Fibroblast of skin of left biceps (primary cell): ENCODE measurements around the gene HYOU1.
A peak's percentile ranks its signal among the peaks of the same experiment; 100 is the strongest.
"Not testable (repeated sequence)": the region's sequence is repeated elsewhere in the genome, so short reads cannot be mapped to it uniquely, and the experiment has no call there.

Source experiments
- DNase-seq, 2 experiments: peaks; one replicate each; pipeline ENCODE4 v3.0.0-alpha.2; 2013; ENCODE audit warnings: low read depth in 2 of 2

Gene HYOU1

GRCh38 chr11:119057000-119057769 is at the start of gene HYOU1:
Gene HYOU1, minus strand, starts transcription at chr11:119057205. Its CDS starts 1,045 bp downstream, at chr11:119056160.
- peak; percentile 85 to 88 for DNase-seq

DNA sequence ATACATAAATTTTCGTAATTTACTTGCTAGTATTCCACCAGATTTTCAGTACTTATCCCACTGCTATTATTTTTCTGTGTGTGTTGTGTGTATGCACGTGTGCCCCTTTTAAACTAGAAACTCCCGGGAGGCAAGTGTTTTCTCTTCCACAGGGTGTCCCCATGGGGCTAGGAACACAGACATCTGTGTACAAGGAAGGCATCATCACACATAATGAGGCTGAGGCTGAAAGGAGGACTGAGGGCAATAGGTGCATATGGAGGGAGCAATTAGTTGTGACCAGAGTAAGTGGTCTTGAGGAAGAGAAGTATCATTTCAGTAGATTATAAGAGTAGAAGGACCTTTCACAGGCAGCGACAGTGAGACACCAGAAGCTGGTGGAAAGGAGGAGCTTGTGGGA is 46.8 kb upstream of the HYOU1 start:
- DNase-seq: no peak

DNA sequence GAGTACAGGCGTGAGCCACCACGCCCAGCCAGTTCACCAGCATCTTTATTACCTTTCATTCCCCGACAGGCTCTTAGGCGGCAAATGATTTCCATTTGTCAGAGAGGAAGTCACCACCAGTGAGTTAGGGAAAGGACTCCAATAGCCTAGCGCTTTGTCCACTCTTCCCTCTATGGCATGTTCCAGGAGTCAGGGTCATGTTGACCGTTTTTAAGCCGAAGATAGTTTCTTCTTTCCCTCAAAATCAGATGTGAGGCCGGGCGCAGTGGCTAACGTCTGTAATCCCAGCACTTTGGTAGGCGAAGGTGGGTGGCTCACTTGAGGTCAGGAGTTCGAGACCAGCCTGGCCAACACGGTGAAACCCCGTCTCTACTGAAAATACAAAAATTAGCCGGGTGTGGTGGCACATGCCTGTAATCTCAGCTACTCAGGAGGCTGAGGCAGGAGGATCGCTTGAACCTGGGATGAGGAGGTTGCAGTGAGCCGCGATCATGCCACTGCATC is 46.2 kb upstream of the HYOU1 start:
- not testable (repeated sequence) for DNase-seq

DNA sequence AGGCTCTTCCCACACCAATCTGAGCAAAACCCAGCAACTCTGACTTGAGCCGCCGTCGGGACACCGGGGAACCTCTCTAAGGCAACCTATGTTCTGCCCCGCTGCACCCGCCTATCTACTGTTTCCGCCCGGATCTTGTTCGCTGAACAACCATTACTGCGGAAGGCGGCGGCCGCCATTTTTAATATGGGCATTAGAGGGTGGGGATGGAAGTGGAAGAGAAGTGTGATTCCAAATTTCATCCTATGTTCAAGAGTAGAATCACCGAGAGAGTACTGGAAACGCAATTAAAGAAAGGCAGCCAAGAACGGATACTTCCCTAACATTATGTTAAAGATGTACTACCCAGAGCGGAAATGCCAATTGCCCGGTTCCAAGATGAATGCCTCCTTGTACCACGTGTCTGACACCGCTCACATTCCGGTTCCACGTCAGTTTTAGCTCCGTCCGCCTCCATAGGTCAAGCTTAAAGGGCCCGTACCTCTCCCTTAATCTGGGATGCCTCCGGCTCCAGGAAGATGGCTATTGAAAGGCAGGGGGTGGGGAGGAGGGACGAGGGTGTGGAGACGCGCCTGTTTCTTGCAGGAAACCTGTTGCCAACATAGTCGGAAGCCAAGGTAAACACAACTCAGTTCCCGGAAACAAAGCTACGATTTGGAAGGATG is 44.9 kb upstream of the HYOU1 start, which contains the start of gene DPAGT1:
DPAGT1 (minus strand) TSS at position 95 of the 665 bp plus-strand sequence. CDS start 198 bp downstream, outside the sequence.
- peak; percentile 91 to 93 for DNase-seq

- no peak for DNase-seq
These were observed 44.2 kb upstream of the HYOU1 start for GRCh38 chr11:119100994-119101758.

GRCh38 chr11:119100246-119100970 is 43.4 kb upstream of the HYOU1 start:
- DNase-seq: no peak

DNA sequence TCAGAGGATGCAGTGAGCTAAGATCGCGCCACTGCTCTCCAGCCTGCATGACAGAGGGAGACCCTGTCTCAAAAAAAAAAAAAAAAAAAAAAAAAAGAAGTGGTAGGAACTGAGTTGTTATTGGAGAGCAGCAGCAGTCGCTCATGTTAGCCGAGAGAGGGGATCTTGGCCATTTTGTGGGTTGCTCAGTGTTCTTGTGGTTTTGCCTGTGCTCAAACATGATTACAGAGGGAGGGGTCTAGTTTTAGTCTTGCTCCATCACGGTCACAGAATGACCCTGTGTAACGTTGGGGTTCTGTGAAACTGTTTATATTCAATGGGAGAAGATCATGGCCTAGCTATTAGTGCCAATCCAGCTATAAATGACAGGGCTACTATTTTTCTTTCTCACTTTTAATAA is 42.7 kb upstream of the HYOU1 start:
- DNase-seq: no peak

DNA sequence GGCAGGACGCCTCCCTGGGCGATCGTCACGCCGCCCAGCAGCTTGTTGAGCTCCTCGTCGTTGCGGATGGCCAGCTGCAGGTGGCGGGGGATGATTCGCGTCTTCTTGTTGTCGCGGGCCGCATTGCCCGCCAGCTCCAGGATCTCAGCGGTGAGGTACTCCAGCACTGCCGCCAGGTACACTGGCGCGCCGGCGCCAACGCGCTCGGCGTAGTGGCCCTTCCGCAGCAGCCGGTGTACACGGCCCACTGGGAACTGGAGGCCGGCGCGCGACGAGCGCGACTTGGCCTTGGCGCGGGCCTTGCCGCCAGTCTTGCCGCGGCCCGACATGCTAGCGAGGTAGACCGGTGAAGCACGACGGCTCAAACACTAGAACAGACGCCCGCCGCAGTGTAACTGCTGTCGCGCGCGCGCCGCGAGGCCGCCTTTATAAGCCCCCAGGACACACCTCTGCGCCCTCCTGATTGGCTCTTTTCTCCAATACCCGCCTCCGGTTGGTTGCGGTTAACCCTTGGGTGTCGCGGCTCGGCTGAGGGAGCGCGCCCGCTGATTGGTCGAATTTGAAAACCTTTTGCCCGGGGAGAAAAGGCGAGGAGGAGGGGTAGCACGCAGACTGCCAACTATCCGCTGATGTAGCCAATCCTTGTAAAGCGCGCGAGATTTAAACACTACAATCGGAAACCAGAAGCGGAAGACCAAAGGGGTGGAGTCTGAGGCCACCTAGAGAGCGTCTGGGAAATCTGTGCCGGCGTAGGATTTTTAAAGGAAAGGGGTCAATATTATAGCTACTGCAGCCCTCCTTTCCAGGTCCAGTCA is 38.3 kb upstream of the HYOU1 start:
- DNase-seq: peak; percentile 99

- DNase-seq: no peak
These were observed 37.7 kb upstream of the HYOU1 start for GRCh38 chr11:119094816-119095065.

DNA sequence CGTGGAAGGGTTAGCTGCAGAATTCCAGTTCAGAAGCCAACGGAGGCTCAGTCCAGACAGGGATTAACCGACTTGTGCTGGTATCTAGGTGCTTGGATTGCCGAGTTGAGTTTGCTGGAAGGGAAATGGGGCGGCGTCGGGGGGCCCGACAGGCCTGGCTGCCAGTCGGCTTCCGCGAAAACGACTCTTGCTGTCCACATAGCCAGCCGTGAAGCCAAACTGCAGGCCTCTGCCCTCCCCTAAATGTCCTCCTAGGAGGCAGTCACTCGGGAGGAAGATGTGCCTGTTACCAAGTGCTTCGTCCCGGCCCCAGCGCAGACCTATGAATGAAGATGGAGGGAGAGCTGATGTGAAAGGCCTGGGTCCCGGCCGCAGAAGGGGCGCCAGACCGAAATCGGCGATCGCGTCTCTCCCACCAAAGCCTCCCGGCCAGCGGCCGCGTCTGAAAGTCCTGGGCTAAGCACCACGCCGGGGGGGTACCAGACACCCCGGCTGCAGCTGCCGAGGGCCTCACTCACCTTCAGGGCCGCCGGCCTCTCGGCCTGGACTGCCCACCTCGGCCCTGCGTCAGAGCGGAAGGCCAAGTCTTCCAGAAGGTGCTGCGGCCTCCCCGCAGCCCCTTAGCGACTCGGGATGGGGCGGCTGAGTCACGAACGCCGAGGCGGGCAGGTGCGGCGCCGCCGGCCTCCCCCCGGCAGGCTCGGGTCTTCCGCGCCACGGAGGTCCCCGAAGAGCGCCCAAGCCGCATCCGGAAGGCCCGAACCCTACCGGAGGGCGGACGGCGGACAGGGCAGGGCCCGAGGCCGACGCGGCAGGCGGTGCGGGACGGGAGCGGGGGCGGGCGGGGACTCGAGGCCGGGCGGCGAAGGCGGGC is 37.2 kb upstream of the HYOU1 start:
- DNase-seq: no peak

- DNase-seq: no peak
These were observed 36.2 kb upstream of the HYOU1 start for GRCh38 chr11:119092880-119093842.

DNA sequence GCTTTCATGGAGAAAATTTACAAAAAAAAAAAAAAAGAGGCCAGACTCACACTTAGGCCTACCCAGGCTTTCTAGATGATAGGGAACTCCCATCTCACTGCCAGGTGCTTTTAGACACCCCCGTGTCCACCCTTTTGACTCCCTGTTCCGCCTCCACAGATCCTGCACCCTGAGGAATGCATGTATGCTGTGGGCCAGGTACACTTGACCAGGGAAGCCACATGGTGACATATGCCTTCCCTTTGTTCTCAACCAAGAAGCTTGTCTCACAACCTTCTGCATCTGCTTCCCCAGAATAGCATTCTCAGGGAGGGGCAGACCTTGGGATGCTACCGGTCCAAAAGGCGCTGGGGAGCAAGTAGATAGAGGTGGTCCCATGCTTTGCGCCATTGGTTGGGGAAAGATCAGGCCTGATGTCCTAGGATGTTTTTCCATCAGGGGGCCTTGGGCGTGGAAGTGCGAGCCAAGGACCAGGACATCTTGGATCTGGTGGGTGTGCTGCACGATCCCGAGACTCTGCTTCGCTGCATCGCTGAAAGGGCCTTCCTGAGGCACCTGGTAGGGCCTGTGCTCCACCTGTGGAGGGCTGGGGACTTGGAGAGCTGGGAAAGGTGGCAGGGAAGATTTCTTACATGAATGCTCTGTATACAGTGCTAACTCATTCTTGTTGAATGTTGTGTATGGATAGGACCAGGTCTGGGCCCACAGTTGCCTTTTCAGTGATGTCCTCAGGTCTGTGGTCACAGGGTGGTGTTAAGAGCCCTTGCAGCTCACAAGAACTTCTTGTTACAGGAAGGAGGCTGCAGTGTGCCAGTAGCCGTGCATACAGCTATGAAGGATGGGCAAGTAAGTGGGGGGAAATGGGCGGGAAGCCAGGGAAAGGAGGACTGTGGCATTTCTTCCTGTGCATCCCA is 35.2 kb upstream of the HYOU1 start:
- no peak for DNase-seq

DNA sequence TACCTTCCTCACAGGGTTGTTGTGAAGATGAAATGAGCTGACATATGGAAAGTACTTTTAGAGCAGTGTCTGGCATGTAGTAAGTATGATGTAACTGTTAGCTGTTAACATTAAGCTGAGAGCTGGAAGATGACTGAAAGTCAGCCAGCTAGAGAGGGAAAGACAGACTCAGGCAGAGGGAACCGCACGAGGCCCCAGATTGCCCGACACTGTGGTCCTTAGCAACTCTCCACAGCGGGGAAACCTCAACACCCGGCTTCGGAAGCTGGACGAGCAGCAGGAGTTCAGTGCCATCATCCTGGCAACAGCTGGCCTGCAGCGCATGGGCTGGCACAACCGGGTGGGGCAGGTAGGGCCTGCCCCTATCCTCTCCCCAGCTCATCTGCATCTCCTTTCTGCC is 34.2 kb upstream of the HYOU1 start:
- DNase-seq: no peak

DNA sequence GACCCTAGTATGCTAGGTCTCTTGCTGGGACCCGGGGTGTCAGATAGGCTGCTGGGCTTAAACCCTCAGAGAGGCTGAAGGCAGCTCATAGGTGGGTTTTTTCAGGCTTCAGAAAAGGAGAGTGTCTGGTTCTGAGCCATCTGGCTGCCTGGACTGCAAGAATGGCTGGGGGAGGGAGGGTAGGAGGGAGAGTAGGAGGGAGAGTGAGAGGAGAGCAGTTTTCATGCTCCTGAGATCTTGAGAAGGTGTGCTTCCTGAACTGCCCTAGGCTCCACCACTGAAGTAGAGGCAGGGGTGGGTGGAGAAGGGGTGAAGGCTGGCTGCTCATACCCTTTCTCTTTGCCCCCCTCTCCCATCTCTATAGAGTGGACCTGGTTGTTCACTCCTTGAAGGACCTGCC is 32.3 kb upstream of the HYOU1 start:
- DNase-seq: no peak

DNA sequence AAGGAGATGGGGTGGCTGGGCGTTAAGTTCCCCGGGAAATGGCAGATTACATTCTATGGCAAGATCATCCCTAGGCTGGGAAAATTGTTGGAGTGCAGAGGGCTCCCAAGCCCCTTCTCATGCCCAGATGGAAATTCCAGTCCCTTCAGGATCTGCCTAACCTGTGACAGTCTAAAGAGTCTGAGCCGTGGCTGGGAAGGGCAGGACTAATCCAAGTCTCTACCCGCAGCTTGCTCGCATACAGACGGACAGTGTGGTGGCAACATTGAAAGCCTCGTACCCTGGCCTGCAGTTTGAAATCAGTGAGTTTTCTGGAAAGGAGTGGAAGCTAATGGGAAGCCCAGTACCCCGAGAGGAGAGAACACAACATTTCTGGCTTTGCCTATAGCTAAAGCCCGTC is 31.4 kb upstream of the HYOU1 start:
- DNase-seq: no peak

- DNase-seq: no peak
These were observed 30.8 kb upstream of the HYOU1 start for GRCh38 chr11:119087747-119088241.

DNA sequence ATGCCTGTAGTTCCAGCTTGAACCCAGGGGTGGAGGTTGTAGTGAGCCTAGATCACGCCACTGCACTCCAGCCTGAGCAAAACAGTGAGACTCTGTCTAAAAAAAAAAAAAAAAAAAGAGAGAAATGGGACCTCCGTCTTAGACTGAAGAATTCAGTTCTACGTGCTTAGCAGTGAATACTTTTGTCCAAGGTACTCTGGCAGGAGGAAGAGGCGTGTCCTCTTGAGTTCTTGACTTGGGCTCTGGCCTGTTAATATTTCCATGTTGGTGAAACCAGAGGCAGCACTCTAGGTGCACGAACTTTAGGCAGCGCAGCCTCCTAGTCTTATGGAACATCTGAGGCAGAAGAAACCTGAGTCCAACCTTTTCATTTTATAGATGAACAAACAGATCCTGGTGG is 30.1 kb upstream of the HYOU1 start:
- DNase-seq: no peak

DNA sequence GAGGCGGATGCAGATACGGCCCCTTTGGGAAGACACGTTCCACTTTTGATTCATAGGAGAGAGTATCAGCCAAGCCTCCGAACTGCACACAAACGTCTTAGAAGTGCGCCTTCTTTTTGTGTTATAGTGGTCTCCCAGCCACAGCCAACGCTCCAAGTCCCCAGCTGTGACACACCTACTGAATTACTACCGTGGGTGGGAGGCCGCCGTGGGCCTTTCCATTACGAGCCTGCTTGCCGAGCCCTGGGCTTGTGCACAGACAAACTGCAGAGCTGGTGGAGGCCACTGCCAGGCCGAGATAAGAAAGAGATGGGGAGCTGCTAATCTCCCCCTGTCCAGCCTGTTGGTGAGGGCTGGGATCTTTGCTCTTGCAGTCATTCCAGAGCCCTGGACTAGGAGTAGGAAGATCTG is 28.4 kb upstream of the HYOU1 start:
- DNase-seq: no peak
